Osteocyte (in vitro differentiated cells): ENCODE results near the gene TRPM6. TPM values are rescaled to one million over a fixed set of nuclear protein-coding genes. Genes with fewer than 3 reads are reported as not detected.

Experiments used
- DNase-seq: peaks from one replicate; pipeline ENCODE4 v3.0.0; 2021; ENCODE audit warnings: mixed read lengths; ENCODE audit not compliant: unreplicated experiment; ENCODE audit errors: extremely low spot score
- H3K27ac Mint-ChIP-seq: one replicate; pipeline ENCODE4 v1.8.0; 2021; ENCODE audit warnings: mild to moderate bottlenecking, mixed read lengths; ENCODE audit not compliant: unreplicated experiment
- H3K27me3 Mint-ChIP-seq: one replicate; pipeline ENCODE4 v1.8.0; 2021; ENCODE audit warnings: mixed read lengths; ENCODE audit not compliant: unreplicated experiment
- H3K36me3 Mint-ChIP-seq: one replicate; pipeline ENCODE4 v1.8.0; 2021; ENCODE audit warnings: mixed read lengths; ENCODE audit not compliant: unreplicated experiment
- H3K4me1 Mint-ChIP-seq: one replicate; pipeline ENCODE4 v1.8.0; 2021; ENCODE audit warnings: mixed read lengths; ENCODE audit not compliant: unreplicated experiment
- H3K4me3 Mint-ChIP-seq: one replicate; pipeline ENCODE4 v1.8.0; 2021; ENCODE audit warnings: mild to moderate bottlenecking, moderate library complexity, mixed read lengths; ENCODE audit not compliant: unreplicated experiment
- H3K9me3 Mint-ChIP-seq: one replicate; pipeline ENCODE4 v1.8.0; 2021; ENCODE audit warnings: mixed read lengths; ENCODE audit not compliant: unreplicated experiment
- CTCF ChIP-seq: fragments of 200-600 bp; sonication (generic); IDR thresholded peaks from 2 replicates; pipeline ENCODE4 v1.5.0; 2021; ENCODE audit warnings: antibody characterized with exemption, mild to moderate bottlenecking, moderate library complexity
- total RNA-seq: library from RNA; stranded (reverse); gene quantifications from 2 replicates; pipeline ENCODE4 v1.2.1, GENCODE V29; 2021

The TRPM6 gene
- total RNA-seq, 1 donor from 2014 or later: not detected

- no peak for DNase-seq
- H3K4me3 Mint-ChIP-seq: no peak overlapping the region
- no peak overlapping the region for H3K27ac Mint-ChIP-seq
- no peak for TF ChIP-seq CTCF
- H3K36me3 Mint-ChIP-seq: no peaks in the 10 kb centered on the region
- peaks cover 18% of the 10 kb centered on the region for H3K27me3 Mint-ChIP-seq
- H3K9me3 Mint-ChIP-seq: no peaks in the 10 kb centered on the region
- H3K4me1 Mint-ChIP-seq: no peaks in the 10 kb centered on the region
Observed at GRCh38 chr9:74771262-74771585, 116.5 kb downstream of the TRPM6 start.

GRCh38 chr9:74770508-74771261, 117.0 kb downstream of the TRPM6 start:
- peaks cover 18% of the 10 kb centered on the region for H3K27me3 Mint-ChIP-seq
- H3K9me3 Mint-ChIP-seq: no peaks in the 10 kb centered on the region
- no peak for DNase-seq
- H3K4me3 Mint-ChIP-seq: no peak overlapping the region
- no peaks in the 10 kb centered on the region for H3K4me1 Mint-ChIP-seq
- peak; percentile 58 for TF ChIP-seq CTCF
- no peak overlapping the region for H3K27ac Mint-ChIP-seq
- no peaks in the 10 kb centered on the region for H3K36me3 Mint-ChIP-seq

GRCh38 chr9:74765481-74765971, 122.2 kb downstream of the TRPM6 start:
- H3K27ac Mint-ChIP-seq: no peak overlapping the region
- H3K4me3 Mint-ChIP-seq: no peak overlapping the region
- DNase-seq: no peak
- peaks cover 4% of the 10 kb centered on the region for H3K4me1 Mint-ChIP-seq
- no peaks in the 10 kb centered on the region for H3K9me3 Mint-ChIP-seq
- H3K27me3 Mint-ChIP-seq: peaks cover 12% of the 10 kb centered on the region
- TF ChIP-seq CTCF: no peak
- H3K36me3 Mint-ChIP-seq: no peaks in the 10 kb centered on the region

- no peak for DNase-seq
- Mint-ChIP-seq H3K4me3 (no peak overlapping the region), H3K27me3 (peaks cover under 1% of the 10 kb centered on the region), H3K9me3 (no peaks in the 10 kb centered on the region), H3K4me1 (peaks cover 9% of the 10 kb centered on the region), H3K27ac (no peak overlapping the region), H3K36me3 (no peaks in the 10 kb centered on the region)
- no peak for TF ChIP-seq CTCF
Observed at GRCh38 chr9:74762950-74763349, 124.8 kb downstream of the TRPM6 start.

GRCh38 chr9:74760031-74760700, 127.6 kb downstream of the TRPM6 start:
- H3K9me3 Mint-ChIP-seq: no peaks in the 10 kb centered on the region
- H3K36me3 Mint-ChIP-seq: no peaks in the 10 kb centered on the region
- no peaks in the 10 kb centered on the region for H3K27me3 Mint-ChIP-seq
- TF ChIP-seq CTCF: no peak
- no peak overlapping the region for H3K27ac Mint-ChIP-seq
- H3K4me3 Mint-ChIP-seq: no peak overlapping the region
- no peak for DNase-seq
- peaks cover 9% of the 10 kb centered on the region for H3K4me1 Mint-ChIP-seq
